Right renal cortex interstitium (tissue), 3 donors: Measurements from ENCODE around the gene CCDC28A. TPM values are rescaled to one million over a fixed set of nuclear protein-coding genes. Genes with fewer than 3 reads are reported as not detected.
A peak's percentile ranks its signal among the peaks of the same experiment; 100 is the strongest.

Source experiments
- DNase-seq, 3 donors: peaks; one replicate each; pipeline ENCODE4 v3.0.0-alpha.2; 2013; ENCODE audit warnings: low read depth in 3 of 3, low spot score in 2 of 3
- polyA plus RNA-seq, 3 donors: library from polyadenylated mRNA; unstranded; fragments of 120-200 nt; gene quantifications; one replicate each; pipeline ENCODE4 v1.2.1, GENCODE V29; 2013; ENCODE audit not compliant: insufficient read length in 3 of 3

Gene CCDC28A
- polyA plus RNA-seq, 3 donors = 29.7 to 36.9 (median 31.1) TPM

DNA sequence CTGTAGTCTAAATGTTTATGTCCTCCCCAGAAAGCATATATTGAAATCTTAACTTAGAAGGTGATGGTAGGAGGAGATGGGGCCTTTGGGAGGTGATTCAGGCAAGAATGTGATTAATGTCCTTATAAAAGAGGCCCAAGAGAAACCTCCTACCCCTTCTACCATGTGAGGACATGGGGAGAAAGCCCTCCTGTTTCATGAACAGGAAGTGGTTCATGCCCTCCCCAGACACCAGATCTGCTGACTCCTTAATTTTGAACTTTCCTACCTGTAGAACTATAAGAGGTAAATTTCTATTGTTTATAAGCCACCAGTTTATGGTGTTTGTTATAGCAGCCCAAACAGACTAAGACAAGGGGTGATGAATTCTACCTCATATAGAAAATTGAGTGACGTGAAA, 13.6 kb downstream of the CCDC28A start:
- DNase-seq = no peak

DNA sequence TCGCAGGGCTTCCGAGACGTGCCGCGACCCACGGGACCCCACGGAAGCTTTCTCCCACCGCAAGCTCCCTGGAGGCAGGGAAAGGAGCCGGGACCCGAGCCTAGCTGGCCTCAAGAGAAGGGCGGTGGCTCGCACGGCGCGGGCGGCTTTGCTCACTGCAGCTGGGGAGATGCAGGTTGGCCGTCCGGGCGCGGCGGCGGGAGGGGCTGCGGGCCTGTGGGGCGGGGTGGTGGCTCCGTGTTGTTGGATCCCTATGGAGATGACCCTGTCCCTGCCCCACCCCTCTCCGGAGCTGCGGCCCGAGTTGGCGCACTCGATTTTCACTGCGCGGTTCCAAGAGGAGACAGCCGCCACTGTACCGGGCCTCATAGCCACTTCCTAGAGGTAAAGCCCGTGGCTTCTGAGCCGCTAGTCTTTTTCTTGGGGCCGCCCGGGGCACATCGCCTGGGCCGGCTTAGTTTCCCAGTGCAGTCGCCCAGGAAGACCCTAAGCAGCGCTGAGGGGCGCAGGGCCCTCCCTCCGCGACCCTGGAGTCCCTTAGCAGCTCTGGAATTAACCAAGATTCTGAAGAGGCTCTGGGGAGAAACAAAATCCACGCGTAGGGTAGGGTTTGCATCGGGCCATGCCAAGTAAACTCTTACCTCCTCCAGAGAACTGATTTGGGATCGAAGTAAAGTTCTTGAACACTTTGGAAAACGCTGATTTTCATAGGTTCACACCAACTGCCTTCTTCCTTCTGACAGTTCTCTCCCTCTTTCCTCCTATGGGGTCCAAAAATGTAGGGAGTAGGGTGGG, 22.4 kb downstream of the CCDC28A start, which contains the start of gene ECT2L:
Gene ECT2L, plus strand, starts transcription at position 279 of the 795 bp plus-strand sequence. CDS start 17,188 bp downstream, outside the sequence.
- DNase-seq = no peak

DNA sequence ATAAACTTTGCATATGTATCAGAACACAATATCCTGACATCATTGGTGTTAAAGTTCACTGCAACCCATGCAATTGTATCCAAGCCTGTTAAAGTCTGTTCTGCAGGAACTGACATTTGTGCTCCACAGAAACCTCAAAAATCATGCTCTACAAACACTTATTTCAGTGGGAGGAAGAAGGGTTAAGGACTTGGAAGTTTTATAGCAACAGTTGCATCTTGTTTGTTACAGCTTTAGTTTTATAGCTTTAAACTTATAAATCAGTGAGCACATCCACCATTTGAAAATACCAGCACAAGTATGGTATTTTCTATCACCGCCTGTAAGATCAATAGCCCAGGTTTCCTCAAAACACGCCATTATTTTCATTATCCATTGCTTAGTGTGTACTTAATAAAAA, 23.2 kb downstream of the CCDC28A start:
- DNase-seq = no peak

DNA sequence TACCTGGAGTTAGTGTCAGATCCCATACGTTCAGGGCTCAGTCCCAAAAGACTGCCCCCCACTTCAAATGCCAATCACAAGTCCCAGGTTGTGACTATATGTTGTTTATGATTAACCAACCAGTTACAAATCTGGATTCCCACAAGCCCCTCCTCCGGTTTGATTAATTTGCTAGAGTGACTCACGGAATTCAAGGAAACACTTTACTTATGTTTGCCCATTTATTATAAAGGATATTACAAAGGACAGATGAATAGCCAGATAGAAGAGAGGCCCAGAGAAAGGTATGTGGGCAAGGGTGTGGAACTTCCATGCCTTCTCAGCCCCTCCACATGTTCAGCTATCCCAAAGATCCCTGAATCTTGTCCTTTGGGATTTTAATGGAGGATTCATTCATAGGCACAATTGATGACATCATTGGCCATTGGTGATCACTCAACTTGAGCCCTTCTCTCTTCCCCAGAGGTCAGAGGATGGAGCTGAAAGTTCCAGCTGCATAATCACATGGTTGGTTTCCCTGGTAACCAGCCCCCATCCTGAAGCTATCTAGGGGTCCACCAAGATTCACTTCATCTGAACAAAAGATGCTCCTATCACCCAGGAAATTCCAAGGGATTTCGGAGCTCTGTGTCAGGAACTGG, 24.4 kb downstream of the CCDC28A start:
- no peak for DNase-seq

DNA sequence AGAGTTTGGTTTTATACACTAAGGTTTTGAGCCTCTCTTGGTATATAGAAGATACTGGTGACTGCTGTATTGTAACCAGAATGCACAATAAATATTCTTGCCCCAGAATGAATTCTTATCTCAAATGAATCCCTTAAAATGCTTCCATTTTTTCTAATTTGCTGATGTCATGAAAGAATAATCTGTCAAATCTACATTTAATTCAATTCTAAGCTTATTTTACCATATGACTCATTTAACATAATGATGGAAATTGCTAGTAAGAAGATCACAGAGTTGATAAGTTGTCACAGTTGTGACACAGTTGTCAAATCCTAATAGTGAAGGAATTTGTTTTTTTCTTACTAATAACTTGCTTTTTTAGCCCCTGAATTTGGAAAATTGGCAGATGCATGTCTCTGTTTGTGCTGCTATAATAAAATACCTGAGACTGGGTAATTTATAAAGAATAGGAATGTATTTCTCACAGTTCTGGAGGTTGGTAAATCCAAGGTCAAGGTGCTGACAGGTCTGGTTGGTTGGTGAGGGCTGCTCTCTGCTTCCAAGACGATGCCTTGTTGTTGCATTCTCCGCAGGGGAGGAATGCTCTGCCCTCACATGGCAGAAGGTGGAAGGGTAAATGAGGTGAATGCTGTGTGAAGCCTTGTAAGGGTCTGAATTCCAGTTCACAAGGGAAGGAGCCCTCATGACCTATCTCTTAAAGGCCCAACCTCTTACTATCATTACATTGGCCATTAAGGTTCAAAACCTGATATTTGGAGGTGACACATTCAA, 27.0 kb downstream of the CCDC28A start:
- no peak for DNase-seq

DNA sequence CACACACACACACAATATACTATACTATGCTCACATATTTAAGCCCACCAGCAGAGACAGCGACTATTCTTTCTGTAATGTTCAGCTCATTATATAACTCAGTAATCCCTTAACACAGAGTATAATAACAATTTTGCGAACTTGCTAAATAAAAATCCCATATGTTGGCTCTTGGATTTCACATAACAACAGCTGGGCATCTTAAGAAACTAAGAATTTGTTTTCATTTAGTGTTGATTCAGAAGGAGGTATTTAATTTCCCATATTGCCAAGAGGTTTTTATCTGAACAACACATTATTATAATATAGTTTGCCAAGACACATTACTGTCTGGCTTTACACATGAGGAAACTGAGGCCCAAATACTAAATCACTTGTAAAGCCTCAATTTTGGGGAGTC, 29.8 kb downstream of the CCDC28A start:
- no peak for DNase-seq

DNA sequence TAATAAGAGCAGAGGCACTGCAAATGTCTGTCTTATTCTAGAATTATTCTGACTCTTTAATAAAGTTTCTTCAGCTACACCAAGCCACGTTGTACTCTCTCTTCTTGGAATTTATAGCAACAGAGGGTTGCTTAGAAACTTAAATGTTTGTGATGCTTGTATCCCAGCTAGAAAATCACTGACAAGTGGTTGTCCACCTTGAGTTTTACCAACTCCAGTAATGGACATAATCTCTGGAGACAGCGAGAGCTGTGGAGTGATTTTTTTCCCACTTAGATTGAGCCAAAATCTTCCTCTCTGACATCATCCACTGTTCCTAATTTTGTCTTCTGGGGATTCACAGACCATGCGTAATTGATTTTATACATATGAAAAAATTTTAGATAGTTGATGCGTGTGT, 30.3 kb downstream of the CCDC28A start:
- DNase-seq = no peak

DNA sequence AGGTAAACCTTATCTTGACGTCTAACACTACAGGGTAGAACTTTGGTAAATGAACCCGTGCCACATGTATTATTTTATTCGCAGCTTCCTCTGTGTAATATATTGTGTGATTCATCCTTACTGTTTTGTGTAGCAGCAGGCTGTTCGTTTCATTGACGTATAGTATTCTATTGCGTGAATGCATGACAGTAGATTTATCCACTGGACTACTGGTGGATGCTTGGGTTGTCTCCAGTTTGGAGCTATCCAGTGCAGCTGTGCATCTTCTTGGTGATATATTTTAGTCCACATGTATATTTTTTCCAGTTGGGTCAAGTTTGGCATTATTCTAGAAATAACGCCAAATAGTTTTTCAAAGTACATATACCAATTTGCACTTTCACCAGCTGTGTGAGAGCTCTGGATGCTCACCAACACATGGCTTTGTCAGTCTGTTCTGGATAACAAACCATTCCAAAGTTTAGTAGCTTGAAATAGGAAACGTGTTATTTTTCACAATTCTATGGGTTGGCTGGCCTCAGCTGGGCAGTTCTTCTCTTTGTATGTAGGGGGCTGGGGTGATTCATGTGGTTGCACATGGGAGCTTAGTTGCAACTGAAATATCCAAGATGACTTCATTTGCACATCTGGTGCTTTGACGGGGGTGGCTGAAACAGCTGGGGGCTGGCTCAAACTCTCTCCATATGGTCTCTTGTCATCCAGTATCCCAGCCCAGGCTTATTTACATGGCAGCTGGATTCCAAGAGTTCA, 31.6 kb downstream of the CCDC28A start:
- DNase-seq = no peak

DNA sequence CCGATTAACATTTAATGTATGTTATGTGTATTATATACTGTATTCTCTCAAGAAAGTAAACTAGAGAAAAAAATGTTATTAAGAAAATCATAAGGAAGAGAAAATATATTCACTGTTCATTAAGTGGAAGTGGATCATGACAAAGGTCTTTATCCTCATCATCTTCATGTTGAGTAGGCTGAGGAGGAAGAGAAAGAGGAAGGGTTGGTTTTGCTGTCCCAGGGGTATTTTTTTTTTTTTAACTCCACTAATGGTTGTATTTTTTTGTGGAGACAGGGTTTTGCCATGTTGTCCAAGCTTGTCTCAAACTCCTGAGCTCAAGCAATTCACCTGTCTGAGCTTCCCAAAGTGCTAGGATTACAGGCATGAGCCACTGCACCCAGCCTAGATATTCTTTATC, 33.3 kb downstream of the CCDC28A start:
- no peak for DNase-seq

DNA sequence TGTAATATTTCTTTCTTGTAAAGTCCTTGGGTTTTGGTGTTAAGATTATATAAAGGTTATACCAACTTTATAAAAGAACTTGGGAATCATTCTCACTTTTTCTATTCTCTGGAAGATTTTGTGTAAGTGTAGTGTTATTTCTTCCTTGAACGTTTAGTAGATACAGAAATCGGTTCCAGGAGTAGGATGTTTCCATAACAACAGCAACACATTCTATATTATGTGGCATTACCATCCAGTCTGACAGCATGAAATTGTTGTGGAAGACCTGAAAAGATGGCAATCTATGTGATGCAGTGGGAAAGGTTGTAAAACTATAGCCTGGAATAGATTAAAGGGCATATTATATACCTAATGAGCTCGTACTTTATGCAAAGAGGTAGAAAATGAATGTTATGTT, 36.1 kb downstream of the CCDC28A start:
- no peak for DNase-seq

DNA sequence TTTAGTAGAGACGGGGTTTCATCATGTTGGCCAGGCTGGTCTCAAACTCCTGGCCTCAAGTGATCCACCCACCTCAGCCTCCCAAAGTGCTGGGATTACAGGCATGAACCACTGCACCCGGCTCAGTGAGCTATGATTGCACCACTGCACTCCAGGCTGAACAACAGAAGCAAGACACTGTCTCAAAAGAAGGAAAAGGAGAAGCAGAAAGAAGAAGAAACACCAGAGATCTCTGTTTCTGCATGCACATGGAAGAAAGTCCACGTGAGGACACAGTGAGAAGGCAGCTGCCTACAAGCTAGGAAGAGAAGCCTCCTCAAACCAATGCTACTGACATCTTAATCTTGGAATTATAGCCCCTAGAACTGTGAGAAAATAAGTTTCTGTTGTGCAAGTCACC, 38.3 kb downstream of the CCDC28A start:
- DNase-seq = no peak

DNA sequence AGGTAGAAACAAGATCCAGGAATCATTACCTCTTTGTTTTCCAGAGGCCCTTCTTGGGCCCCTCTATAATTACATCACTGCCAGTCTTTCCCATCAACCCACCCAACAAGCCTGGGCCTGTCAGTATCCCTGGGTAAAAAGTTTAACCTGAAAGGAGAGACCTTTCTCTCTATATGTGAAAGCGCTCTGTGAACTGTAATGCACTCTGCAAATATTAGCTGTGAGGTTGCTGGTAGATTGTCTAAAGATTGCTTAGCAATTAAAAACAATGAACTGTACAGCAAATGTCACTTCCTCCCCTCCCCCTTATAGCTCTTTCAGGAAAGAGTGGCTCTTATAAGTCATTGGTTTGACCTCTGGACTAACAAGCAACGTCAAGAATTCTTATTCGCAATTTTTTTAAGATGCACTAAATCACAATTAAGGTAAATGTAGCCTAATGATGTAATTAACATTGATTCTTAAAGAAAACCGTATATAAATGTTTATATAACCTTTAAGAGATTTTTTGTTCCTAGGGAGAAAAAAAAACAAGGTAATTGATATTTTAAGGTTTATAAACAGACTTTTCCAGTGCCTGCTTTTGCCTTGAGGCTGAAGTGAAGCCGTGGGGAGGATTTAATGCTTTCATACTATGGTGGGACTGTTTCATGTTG, 40.7 kb downstream of the CCDC28A start:
- DNase-seq = no peak

DNA sequence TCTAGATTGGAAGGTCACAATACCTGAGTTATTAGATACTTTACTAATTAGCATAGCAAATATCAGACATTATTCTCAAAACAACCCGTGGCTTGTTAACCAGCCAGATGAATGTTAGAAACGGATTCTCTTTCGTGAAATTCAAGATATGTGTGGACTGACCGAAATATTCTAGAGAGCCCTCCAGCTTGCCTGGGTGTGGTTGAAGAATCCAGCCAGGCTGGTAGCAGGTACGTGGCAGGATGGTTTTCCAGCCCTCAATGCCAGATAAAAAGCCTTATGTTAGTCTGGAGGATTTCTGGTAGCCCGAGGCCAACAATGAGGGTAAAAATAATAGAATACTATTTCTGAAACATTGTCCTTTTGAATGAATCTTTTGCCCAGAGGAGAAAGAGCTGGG, 41.7 kb downstream of the CCDC28A start:
- no peak for DNase-seq

DNA sequence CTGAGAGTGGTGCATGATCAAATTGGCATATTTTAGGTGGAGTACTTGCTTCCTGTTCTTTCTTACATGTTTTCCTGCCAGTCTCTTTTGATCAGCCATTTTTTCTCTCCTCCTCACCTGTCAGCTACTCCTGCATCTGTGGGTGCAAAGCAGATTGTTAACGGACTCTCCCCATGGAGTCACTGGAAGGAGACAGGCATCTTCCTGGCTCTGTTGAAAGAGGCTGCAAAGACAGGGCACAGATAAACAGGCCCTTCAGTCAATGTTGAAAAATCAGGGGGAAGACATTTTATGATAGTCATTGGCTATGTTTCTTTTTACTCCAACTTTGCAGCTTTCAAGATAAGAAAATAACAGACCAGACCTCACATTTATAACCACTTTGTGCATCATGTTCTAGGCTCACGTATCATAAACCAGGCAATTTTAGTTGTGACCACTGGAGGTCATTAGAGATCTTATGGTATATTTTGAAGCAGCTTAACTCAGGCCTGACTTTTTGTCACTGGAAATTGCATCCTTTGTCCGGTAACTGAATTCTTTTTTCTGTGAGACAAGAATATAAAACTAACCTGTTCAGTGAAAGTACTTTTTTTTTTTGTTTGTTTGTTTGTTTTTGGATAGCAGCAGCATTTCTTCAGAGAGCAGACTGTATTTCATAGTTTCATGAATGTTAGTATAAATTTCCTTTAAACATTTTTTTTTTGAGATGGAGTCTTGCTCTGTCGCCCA, 42.4 kb downstream of the CCDC28A start:
- no peak for DNase-seq

DNA sequence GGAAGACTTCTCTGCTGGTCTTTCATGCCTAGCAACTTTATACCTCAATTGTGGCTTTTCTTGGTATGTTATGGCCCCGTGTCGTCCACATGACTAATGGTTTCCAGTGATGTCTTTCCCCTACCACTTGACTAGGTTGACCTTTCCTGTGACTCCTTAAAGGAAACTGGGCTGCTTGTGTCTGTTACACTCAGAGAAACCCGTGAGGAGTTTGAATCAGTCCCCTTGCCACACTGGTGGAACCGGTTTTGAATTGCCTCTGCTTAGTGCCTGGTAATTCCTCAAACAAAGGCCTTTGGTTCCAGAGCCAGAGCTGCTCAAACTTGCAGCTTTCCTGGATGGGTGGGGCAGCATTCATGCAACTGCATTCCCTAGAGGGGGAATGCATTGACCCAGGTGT, 44.2 kb downstream of the CCDC28A start:
- DNase-seq = peak in 1 of 3 donors; percentile 58

DNA sequence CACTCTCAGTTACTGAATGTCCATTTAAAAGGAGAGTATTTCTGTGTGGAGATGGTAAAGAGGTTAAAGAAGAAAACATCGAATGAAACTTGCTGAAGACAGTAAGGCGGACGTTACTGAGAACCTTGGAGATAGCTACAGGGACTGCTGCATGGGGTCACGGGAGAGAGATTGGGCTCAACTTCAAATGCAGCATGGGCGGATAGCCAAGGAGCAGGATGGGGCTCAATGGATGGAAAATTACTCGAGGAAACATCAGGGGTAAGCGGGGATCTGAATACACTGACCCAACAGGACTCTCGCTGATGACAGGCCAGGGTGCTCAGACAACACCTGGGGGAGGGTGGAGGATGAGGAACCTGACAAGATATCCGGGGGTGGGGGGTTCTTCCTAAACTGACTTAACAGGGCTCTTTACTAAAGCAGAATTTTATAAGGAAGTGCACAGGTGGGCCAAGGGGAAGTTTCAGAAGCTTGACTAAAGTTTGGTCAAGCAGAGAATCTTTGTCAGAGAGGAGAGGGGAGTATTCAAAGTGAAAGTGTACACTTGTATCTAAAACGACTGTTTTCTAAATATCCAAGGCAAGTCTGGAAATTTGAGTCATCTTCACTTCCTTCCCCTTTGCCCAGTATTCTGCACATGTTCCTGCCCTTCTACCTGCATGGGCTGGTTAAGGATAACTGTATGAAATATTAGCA, 45.1 kb downstream of the CCDC28A start:
- DNase-seq = no peak

DNA sequence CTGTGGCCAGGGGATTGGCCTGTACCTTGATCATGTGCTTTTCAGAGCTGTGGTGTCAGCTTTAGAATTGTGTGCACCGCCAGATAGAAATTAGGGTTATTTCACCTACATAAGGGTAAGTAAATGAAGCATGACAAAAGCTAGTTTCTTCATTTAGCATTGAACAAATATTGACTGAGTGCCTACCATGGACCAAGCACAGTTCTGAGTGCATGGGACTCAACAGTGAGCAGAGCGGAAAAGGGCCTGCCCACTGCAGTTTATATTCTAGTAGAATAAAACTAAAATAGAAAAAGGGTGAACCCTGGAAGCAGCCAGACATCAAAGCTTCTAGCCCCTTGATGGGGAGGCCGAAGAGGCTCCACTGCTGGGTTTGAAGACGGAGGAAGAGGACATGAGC, 48.0 kb downstream of the CCDC28A start:
- no peak for DNase-seq

DNA sequence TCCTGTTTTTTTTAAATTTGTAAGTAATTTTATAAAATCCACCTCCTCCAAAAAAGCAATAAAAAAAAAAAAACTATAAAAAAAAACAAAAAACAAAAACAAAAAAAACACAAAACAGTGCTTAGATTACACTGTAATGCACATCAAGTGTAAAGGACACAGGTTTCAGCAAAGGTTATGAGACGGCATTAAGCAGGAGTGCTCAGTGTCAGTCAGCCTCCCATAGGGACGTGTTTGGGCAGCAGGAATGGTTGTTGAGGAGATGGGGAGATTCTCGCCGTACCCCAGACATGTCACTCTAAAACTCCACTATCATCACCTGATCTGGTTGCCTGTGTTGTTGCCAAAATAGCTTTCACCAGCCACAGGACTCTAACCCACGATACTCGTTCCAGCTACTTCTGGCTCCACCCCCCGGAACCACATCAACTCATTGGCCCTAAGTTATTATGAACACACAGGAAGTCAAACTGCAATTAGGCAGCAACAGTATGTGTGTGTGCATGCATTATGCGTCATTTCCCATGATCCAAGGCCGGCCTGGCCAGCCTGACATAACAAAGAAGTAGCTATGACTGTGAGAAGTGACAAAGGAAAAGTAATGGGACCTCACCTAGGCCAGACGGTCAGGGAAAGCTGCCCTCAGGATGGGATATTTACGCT, 51.0 kb downstream of the CCDC28A start:
- DNase-seq = no peak

DNA sequence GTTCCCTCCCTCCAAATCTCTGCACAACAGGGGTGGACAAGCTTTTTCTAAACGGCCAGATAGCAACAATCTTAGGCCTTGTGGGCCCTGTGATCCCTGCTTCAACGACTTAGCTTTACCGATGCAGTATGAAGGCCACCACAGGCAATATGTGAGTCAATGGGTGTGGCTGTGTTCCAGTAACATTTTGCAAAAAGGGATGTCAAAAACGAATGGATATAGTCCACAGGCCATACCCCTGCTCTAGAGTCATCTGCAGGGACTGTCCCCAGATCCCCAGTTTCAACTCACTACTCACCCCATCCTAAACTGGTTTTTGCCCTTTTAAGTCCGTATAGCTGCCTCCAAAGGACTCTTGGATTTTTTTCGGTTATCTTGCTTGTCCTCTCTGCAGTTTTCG, 56.7 kb downstream of the CCDC28A start:
- no peak for DNase-seq
